Mononuclear cell (primary cell): ENCODE measurements around the gene MUC5B. TPM values are rescaled to one million over a fixed set of nuclear protein-coding genes. Genes with fewer than 3 reads are reported as not detected.

Source experiments
- H3K27me3 ChIP-seq: 2 replicates; pipeline ENCODE4 v1.6.0; 2011; ENCODE audit warnings: low read length, control low read depth; ENCODE audit not compliant: insufficient read depth
- H3K4me1 ChIP-seq: 2 replicates; pipeline ENCODE4 v1.5.1; 2011; ENCODE audit warnings: mild to moderate bottlenecking, low read length, control low read depth; ENCODE audit not compliant: insufficient read depth
- H3K4me3 ChIP-seq: 2 replicates; pipeline ENCODE4 v1.5.1; 2011; ENCODE audit warnings: mild to moderate bottlenecking, low read length, moderate library complexity
- H3K9me3 ChIP-seq: 2 replicates; pipeline ENCODE4 v1.5.1; 2011; ENCODE audit warnings: low read depth, mild to moderate bottlenecking, control low read depth, low read length
- total RNA-seq: library from RNA; depleted of rRNA; stranded (reverse); fragments of >200 nt; gene quantifications from one replicate; pipeline ENCODE4 v1.2.3, GENCODE V29; 2012

MUC5B gene
- total RNA-seq, 1 donor, result under 0.01 TPM

GRCh38 chr11:1276866-1277615 lies 54.2 kb downstream of the MUC5B start:
- Histone ChIP-seq H3K4me1 (no peaks in the 10 kb centered on the region), H3K9me3 (no peaks in the 10 kb centered on the region), H3K27me3 (no peaks in the 10 kb centered on the region), H3K4me3 (no peak overlapping the region)

- Histone ChIP-seq H3K9me3 (no peaks in the 10 kb centered on the region), H3K4me1 (no peaks in the 10 kb centered on the region), H3K4me3 (no peak overlapping the region), H3K27me3 (no peaks in the 10 kb centered on the region)
These were observed 55.2 kb downstream of the MUC5B start for GRCh38 chr11:1277936-1278512.

- Histone ChIP-seq H3K4me3 (no peak overlapping the region), H3K4me1 (no peaks in the 10 kb centered on the region), H3K9me3 (no peaks in the 10 kb centered on the region), H3K27me3 (no peaks in the 10 kb centered on the region)
These were observed 56.2 kb downstream of the MUC5B start for GRCh38 chr11:1278766-1279673.

GRCh38 chr11:1279674-1280055 lies 56.8 kb downstream of the MUC5B start:
- no peak overlapping the region for H3K4me3 ChIP-seq
- H3K27me3 ChIP-seq, result no peaks in the 10 kb centered on the region
- no peaks in the 10 kb centered on the region for H3K4me1 ChIP-seq
- H3K9me3 ChIP-seq, result no peaks in the 10 kb centered on the region

GRCh38 chr11:1280116-1281035 lies 57.5 kb downstream of the MUC5B start:
- Histone ChIP-seq H3K27me3 (no peaks in the 10 kb centered on the region), H3K4me3 (no peak overlapping the region), H3K9me3 (no peaks in the 10 kb centered on the region), H3K4me1 (no peaks in the 10 kb centered on the region)

- Histone ChIP-seq H3K4me3 (no peak overlapping the region), H3K9me3 (no peaks in the 10 kb centered on the region), H3K4me1 (no peaks in the 10 kb centered on the region), H3K27me3 (no peaks in the 10 kb centered on the region)
These were observed 58.6 kb downstream of the MUC5B start for GRCh38 chr11:1281326-1281973.

- no peaks in the 10 kb centered on the region for H3K27me3 ChIP-seq
- no peak overlapping the region for H3K4me3 ChIP-seq
- no peaks in the 10 kb centered on the region for H3K9me3 ChIP-seq
- H3K4me1 ChIP-seq, result no peaks in the 10 kb centered on the region
These were observed 59.1 kb downstream of the MUC5B start for GRCh38 chr11:1281974-1282365.

- H3K4me1 ChIP-seq, result no peaks in the 10 kb centered on the region
- H3K4me3 ChIP-seq, result no peak overlapping the region
- no peaks in the 10 kb centered on the region for H3K27me3 ChIP-seq
- no peaks in the 10 kb centered on the region for H3K9me3 ChIP-seq
These were observed 60.2 kb downstream of the MUC5B start for GRCh38 chr11:1283091-1283511.

- H3K4me3 ChIP-seq, result no peak overlapping the region
- no peaks in the 10 kb centered on the region for H3K9me3 ChIP-seq
- H3K4me1 ChIP-seq, result no peaks in the 10 kb centered on the region
- no peaks in the 10 kb centered on the region for H3K27me3 ChIP-seq
These were observed 61.0 kb downstream of the MUC5B start for GRCh38 chr11:1283906-1284305.

GRCh38 chr11:1285316-1285744 lies 62.5 kb downstream of the MUC5B start:
- Histone ChIP-seq H3K27me3 (no peaks in the 10 kb centered on the region), H3K4me1 (no peaks in the 10 kb centered on the region), H3K9me3 (no peaks in the 10 kb centered on the region), H3K4me3 (no peak overlapping the region)

GRCh38 chr11:1285876-1286275 lies 63.0 kb downstream of the MUC5B start:
- Histone ChIP-seq H3K4me1 (no peaks in the 10 kb centered on the region), H3K27me3 (no peaks in the 10 kb centered on the region), H3K4me3 (no peak overlapping the region), H3K9me3 (no peaks in the 10 kb centered on the region)

GRCh38 chr11:1287928-1288327 lies 65.1 kb downstream of the MUC5B start:
- Histone ChIP-seq H3K9me3 (no peaks in the 10 kb centered on the region), H3K27me3 (no peaks in the 10 kb centered on the region), H3K4me1 (no peaks in the 10 kb centered on the region), H3K4me3 (no peak overlapping the region)

- no peak overlapping the region for H3K4me3 ChIP-seq
- H3K27me3 ChIP-seq, result no peaks in the 10 kb centered on the region
- no peaks in the 10 kb centered on the region for H3K9me3 ChIP-seq
- H3K4me1 ChIP-seq, result no peaks in the 10 kb centered on the region
These were observed 65.7 kb downstream of the MUC5B start for GRCh38 chr11:1288426-1289151.
